Stimulated activated CD8-positive, alpha-beta memory T cell treated with anti-CD3 and anti-CD28 coated beads, Interleukin-12 subunit alpha, Interleukin-12 subunit beta, amount 100 ng/mL, for 1 hour (primary cell): ENCODE results near the gene SMAP1.
A peak's percentile ranks its signal among the peaks of the same experiment; 100 is the strongest.

Source experiments
- DNase-seq: peaks from one replicate; pipeline ENCODE4 v3.0.0-alpha.2; 2020; ENCODE audit warnings: low read depth

Gene SMAP1

DNA sequence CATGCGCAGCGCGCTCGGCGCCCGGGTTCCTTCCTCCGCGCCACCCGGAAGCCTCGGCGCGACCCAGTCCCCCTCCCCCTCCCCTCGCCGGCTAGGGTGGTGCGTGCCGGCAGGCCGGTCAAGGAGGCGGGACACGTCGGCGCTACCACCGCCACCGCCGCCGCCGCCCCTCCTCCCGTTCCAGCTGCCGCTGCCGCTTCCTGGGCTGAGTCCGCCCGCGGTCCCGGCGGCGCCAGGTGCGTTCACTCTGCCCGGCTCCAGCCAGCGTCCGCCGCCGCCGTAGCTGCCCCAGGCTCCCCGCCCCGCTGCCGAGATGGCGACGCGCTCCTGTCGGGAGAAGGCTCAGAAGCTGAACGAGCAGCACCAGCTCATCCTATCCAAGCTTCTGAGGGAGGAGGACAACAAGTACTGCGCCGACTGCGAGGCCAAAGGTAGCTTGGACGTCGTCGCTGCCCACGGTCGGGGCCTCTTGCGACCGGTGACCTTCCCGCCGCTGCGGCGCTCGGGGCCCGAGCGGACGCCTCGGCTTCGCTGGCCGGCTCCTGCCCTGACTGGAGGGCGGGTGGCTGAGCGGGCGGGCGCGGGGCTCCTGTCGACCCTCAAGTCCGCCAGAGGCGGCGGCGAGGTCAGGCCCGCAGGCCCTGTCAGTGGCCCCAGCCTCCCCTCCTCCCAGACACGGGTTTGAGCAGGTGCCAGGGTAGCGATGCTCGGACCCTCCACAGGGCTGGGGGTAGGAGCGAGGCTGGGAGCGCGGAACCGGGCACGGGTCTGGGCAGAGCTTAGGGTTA is at the start of gene SMAP1:
Gene SMAP1, plus strand, starts transcription at position 173 of the 788 bp plus-strand sequence. Its CDS starts 141 bp downstream, at position 314.
- DNase-seq, result peak; percentile 88

DNA sequence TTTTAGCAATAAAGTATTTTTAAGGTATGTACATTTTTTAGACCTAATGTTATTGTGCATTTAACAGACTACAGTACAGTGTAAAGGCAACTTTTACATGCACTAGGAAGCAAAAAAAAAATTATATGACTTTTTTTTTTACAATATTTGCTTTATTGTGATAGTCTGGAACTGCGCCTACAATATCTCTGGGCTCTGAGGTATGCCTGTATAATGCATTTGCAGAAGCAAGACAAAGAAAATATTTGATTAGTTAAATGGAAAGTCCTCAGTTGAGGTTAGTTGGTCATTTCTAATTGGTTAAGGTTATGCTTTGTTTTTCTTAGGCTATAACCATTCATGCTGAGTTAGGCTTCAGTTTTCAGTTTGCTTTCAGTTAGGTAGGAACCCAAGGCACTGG is 46.9 kb upstream of the SMAP1 start:
- DNase-seq, result no peak

DNA sequence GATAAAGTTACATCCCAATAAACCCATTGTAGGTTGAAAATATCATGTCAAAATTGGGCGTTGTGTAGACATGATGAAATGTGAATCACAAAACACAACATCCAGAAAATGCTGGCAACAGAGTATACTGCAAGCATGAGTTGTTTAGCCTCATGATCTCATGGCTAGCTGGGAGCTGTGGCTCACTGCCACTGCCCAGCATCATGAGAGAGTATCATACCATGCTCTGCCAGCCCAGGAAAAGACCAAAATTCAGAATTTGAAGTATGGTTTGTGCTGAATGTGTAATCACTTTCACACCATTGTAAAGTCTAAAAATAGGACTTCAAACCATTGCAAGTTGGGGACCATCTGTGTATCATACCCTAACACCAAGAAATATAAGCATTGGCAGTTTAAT is 45.2 kb upstream of the SMAP1 start:
- no peak for DNase-seq

DNA sequence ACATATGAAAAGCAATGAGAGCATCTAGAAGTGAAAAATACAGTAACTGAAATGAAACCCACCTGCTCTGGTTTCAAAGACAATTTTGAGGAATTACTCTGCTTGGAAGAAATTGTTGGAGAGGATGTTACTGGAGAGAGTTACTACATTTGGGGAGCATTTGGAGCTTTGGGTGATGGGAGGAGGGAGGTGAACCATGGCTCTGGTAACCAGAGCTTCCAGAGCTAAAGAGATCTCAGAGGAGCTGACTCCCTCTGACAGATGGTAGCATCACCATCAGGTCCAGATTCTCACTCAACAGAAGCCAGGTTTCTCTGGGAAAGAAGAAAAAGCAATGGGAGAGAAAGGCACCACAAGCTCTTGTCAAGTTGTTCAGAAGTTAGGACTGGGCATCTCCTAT is 42.2 kb upstream of the SMAP1 start:
- no peak for DNase-seq

DNA sequence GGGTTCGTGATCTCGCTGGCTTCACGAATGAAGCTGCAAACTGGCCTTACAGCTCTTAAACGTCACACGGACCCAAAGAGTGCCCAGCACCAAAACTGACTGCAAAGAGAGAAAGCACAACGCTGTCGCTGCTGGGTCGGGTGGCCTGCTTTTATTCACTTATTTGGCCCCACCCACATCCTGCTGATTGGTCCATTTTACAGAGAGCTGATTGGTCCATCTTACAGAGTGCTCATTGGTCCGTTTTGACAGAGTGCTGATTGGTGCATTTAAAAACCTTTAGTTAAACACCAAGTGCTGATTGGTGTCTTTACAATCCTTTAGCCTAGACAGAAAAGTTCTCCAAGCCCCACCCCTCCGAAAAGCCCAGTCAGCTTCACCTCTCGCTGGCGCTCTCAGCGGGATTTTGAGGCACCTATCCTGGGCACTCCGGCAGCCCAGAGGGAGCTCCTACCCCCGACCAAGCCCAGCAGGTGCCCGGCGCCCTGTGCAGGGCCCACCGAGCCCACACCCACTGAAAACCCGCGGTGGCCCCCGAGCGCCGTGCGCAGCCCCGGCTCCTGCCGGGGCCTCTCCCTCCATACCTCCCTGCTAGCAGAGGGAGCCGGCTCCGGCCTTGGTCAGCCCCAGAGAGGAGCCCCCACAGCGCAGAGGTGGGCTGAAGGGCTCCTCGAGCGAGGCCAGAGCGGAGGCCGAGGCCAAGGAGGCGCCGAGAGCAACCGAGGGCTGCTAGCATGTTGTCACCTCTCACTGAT is 40.0 kb upstream of the SMAP1 start:
- no peak for DNase-seq

- no peak for DNase-seq
These were observed 37.8 kb upstream of the SMAP1 start for GRCh38 chr6:70629929-70630328.

DNA sequence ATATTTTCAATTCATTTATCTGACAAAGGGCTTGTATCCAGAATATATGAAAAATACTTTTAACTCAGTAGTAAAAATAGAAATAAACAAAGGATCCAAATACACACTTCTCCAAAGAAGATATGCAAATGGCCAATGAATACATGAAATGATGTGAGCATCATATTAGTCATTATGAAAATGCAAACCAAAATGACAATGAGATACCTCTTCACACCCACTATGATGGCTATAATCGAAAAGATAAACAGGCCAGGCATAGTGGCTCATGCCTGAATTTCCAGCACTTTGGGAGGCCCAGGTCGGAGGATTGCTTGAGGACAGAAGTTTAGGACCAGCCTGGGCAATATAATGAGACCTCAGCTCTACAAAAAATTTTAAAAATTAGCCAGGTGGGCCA is 33.8 kb upstream of the SMAP1 start:
- DNase-seq, result no peak

- DNase-seq, result no peak
These were observed 31.1 kb upstream of the SMAP1 start for GRCh38 chr6:70636596-70636995.

DNA sequence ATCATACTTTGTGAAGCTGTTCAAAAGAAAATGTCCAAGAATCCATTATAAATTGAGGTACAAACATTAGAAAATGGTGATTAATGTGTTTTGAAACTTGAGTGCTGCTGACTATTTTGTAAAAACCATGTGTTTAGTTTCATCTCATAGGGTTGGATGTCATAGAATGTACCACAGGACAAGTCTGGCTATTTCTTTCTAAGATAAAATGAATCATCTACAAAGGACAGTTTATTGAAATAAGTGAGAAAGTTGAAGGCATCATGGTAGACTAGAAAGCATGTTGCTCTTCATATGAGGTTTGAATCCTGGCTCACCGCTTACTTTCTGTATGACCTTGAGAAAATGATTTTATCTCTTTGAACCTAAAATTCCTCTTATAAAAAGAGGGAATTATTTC is 29.2 kb upstream of the SMAP1 start:
- DNase-seq, result no peak

GRCh38 chr6:70651326-70651905 is 16.3 kb upstream of the SMAP1 start:
- peak; percentile 4 for DNase-seq

DNA sequence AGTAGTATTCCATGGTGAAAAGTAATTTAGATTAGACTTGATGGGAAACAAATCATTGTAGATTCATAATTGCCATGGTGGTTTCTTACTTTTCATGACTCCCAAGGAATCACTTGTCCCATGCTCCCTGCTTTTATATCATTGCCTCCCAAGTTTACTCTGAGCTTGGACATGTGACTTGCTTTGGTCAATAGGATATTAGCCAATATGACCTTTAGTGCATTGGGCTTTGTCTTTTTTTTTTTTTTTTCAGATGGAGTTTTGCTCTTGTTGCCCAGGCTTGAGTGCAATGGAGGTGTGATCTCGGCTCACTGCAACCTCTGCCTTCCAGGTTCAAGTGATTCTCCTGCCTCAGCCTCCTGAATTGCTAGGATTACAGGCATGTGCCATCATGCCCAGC is 15.5 kb upstream of the SMAP1 start:
- no peak for DNase-seq

- DNase-seq, result no peak
These were observed 10.0 kb upstream of the SMAP1 start for GRCh38 chr6:70657706-70658105.

DNA sequence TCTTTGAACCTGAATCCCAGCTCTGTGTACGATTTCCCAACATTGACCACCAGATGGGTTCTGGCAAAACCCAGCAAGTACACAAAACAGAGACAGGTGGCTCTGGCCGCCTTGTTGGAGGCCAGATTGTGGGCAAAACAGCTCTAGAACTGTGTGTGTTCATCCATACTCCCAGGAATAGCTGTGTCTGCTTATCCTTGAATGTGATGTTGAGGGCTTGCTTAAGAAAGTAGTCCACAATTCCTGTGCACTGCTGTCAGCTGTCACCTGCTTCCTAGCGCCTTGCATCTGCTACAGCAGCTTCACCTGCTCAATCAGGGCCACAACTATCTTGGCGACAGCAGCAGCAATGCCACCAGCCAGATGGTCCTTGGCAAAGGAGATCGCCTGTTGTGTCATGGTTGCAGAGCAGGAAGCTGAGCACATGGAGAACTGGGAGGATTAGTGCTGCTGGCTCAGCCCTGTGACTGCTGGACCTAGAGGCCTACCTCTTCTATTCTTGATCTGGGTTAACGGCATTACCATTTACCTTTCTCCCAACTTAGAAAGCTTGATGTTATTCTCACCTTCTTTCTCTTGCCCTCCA is 3.7 kb upstream of the SMAP1 start:
- no peak for DNase-seq

GRCh38 chr6:70666706-70667105 is 977 bp upstream of the SMAP1 start:
- no peak for DNase-seq

GRCh38 chr6:70667256-70667710 is 400 bp upstream of the SMAP1 start:
- DNase-seq, result no peak

DNA sequence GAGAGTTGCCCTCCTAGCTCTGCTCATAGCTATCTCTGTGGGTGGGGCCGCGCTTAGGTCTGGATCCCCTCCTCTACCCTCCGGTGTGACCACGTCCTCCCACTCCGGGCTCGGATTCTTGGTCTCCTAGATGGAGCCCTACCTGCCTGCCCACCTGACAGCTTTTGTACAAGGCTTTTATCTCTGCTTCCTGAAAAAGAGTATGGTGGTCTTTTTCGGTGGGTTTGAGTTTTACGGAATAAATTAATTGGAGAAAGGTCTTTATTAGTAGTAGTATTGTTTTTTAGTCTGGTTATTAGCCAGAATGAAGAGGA is 773 bp downstream of the SMAP1 start:
- peak; percentile 35 for DNase-seq

DNA sequence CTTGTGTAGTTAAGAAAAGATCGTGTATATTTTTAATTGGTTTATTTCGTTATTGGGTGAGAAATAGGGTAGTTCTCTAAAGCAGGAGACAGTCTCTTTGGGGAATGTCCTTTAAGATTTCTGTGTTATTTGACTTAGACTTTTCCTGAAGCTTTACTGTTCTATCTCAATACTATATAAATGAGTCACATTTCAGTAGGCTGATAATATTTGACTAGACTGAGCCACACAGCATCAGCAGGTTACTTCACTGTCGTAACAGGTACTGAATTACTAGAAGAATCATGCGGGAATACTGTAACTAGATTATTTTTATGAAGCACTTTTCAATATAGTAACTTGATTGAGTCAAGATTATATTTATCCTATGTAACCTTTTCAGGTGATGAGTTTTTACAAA is 1.4 kb downstream of the SMAP1 start:
- DNase-seq, result no peak

GRCh38 chr6:70672549-70672948 is 4.9 kb downstream of the SMAP1 start:
- no peak for DNase-seq

GRCh38 chr6:70673054-70673453 is 5.4 kb downstream of the SMAP1 start:
- DNase-seq, result no peak

GRCh38 chr6:70673601-70674000 is 5.9 kb downstream of the SMAP1 start:
- no peak for DNase-seq

GRCh38 chr6:70675822-70676221 is 8.1 kb downstream of the SMAP1 start:
- no peak for DNase-seq

- no peak for DNase-seq
These were observed 9.1 kb downstream of the SMAP1 start for GRCh38 chr6:70676821-70677220.

DNA sequence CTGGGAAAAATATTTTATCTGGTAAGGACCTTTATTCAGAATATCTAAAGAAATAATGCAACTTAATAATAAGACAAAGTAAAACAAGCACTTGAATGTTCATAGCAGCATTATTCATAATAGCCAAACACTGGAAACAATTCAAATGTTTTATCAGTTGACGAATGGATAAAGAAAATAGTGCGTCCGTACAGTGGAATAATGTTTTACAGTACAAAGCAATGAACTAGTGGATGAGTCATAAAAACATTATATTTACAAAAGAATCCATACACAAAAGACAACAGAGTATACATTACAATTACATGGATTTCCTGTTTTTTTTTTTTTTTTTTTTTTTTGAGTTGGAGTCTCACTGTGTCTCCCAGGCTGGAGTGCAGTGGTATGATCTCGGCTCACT is 12.7 kb downstream of the SMAP1 start:
- DNase-seq, result no peak
